ENCODE results near the gene MACO1.

DNA sequence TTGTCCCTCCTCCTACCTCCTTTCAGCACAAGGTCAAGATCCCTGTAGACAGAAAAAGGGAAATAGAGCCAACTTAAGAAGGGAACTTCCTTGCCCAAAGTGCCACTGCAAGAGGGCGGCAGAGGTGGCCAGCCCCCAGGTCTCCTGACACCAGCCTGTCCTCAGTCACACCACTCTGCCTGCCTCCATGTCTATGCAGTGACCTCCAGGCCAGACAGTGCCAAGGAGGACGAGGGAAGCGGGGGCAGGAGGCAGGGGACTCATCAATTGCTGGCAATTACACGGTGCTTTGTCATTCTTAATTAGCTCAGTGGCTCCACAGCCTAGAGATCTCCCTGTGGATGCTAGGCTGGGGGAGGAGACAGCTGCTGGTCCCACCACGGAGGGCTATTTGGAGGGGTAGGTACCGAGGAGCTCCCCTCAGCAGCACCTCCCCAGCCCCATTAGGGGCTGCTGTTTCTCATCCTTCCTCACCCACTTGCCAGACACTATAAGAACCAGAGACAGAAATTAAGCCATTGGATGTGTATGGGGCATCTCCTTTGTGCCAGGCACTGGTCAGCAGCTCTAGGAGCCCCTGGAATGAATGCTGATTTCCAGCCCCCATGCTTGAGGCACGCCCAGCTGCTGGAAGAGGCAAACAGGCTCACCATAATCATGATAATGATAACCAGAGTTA is 106.6 kb downstream of the MACO1 start:
- TF ChIP-seq, protein P1, sequence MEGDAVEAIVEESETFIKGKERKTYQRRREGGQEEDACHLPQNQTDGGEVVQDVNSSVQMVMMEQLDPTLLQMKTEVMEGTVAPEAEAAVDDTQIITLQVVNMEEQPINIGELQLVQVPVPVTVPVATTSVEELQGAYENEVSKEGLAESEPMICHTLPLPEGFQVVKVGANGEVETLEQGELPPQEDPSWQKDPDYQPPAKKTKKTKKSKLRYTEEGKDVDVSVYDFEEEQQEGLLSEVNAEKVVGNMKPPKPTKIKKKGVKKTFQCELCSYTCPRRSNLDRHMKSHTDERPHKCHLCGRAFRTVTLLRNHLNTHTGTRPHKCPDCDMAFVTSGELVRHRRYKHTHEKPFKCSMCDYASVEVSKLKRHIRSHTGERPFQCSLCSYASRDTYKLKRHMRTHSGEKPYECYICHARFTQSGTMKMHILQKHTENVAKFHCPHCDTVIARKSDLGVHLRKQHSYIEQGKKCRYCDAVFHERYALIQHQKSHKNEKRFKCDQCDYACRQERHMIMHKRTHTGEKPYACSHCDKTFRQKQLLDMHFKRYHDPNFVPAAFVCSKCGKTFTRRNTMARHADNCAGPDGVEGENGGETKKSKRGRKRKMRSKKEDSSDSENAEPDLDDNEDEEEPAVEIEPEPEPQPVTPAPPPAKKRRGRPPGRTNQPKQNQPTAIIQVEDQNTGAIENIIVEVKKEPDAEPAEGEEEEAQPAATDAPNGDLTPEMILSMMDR (IDR thresholded peaks at IDR 0.05 in 2 of 3, conservative IDR thresholded peaks at IDR 0.05 in 1 of 3; ENCODE audit: borderline replicate concordance in 1 of 3, insufficient read depth in 1 of 3, low read depth in 2 of 3, low read length in 2 of 3): no peak
- TF ChIP-seq EZH2 (IDR thresholded peaks at IDR 0.05) (no peak), EZH2phosphoT487 (IDR thresholded peaks at IDR 0.05; ENCODE audit: borderline replicate concordance) (no peak), ATF3 (IDR thresholded peaks at IDR 0.05) (no peak), SIN3A (IDR thresholded peaks at IDR 0.05; ENCODE audit: low read depth) (no peak), YY1 (IDR thresholded peaks at IDR 0.05; ENCODE audit: extremely low read depth, insufficient replicate concordance, low read depth, low read length) (no peak), JUND (IDR thresholded peaks at IDR 0.05) (no peak), POLR2A (IDR thresholded peaks at IDR 0.05; ENCODE audit: borderline replicate concordance, extremely low read depth, insufficient read depth, insufficient read length) (no peak)
